Fibroblast of lung (primary cell): Measurements from ENCODE around the gene ONECUT1. TPM values are rescaled to one million over a fixed set of nuclear protein-coding genes. Genes with fewer than 3 reads are reported as not detected.
A peak's percentile ranks its signal among the peaks of the same experiment; 100 is the strongest.

Experiments used
- DNase-seq, 2 donors: peaks; one replicate each; pipeline versions ENCODE4 v3.0.0 to v3.0.0-alpha.2; 2010; ENCODE audit warnings: low read depth in 2 of 2
- H2AFZ ChIP-seq: 2 replicates; pipeline ENCODE4 v1.5.1; 2012; ENCODE audit warnings: low read length, control low read depth, inconsistent platforms
- H3K27ac ChIP-seq: 2 replicates; pipeline ENCODE4 v1.5.1; 2011; ENCODE audit warnings: low read length, control low read depth; ENCODE audit not compliant: insufficient read depth
- H3K27me3 ChIP-seq: 2 replicates; pipeline ENCODE4 v1.5.1; 2011; ENCODE audit warnings: mild to moderate bottlenecking, low read length; ENCODE audit not compliant: control insufficient read depth, insufficient read depth
- H3K36me3 ChIP-seq: 2 replicates; pipeline ENCODE4 v1.5.1; 2011; ENCODE audit warnings: low read length; ENCODE audit not compliant: control insufficient read depth, insufficient read depth
- H3K4me1 ChIP-seq: 2 replicates; pipeline ENCODE4 v1.5.1; 2011; ENCODE audit warnings: low read length; ENCODE audit not compliant: control insufficient read depth, insufficient read depth; ENCODE audit errors: extremely low read depth
- H3K4me2 ChIP-seq: 2 replicates; pipeline ENCODE4 v1.5.1; 2011; ENCODE audit warnings: low read length, control low read depth; ENCODE audit not compliant: insufficient read depth; ENCODE audit errors: extremely low read depth
- H3K4me3 ChIP-seq, 4 experiments: fragments of 200-600 bp in 1 of 4; sonication (generic) in 1 of 4; replicated peaks in 1 of 4; 2 replicates each; pipeline ENCODE4 v1.5.1; 2011 to 2016; ENCODE audit warnings: low read length in 4 of 4, low read depth in 3 of 4, mild to moderate bottlenecking in 3 of 4, control low read depth in 2 of 4, inconsistent platforms in 1 of 4, mixed read lengths in 1 of 4; ENCODE audit not compliant: insufficient read depth in 1 of 4; ENCODE audit errors: control extremely low read depth in 1 of 4
- H3K79me2 ChIP-seq: 2 replicates; pipeline ENCODE4 v1.5.1; 2012; ENCODE audit warnings: mild to moderate bottlenecking, low read length, inconsistent platforms; ENCODE audit not compliant: control insufficient read depth, insufficient read depth
- H3K9ac ChIP-seq: 2 replicates; pipeline ENCODE4 v1.5.1; 2011; ENCODE audit warnings: mild to moderate bottlenecking, low read length, control low read depth; ENCODE audit not compliant: insufficient read depth
- H3K9me3 ChIP-seq: 2 replicates; pipeline ENCODE4 v1.5.1; 2012; ENCODE audit warnings: low read depth, low read length; ENCODE audit not compliant: control insufficient read depth, insufficient read depth
- H4K20me1 ChIP-seq: 2 replicates; pipeline ENCODE4 v1.5.1; 2011; ENCODE audit warnings: low read length; ENCODE audit not compliant: control insufficient read depth, insufficient read depth; ENCODE audit errors: extremely low read depth
- EZH2 ChIP-seq: IDR thresholded peaks from 2 replicates; pipeline ENCODE4 v1.5.1; 2012; ENCODE audit warnings: low read length, control low read depth, mild to moderate bottlenecking; ENCODE audit errors: missing control alignments
- polyA plus RNA-seq, 2 donors: library from polyadenylated mRNA; depleted of rRNA in 1 of 2; stranded (reverse) in 1 of 2; unstranded in 1 of 2; fragments of >200 nt; gene quantifications; 2 replicates each; pipeline ENCODE4 v1.2.1, GENCODE V29; 2011 to 2012; ENCODE audit warnings: missing spikeins in 1 of 2
- total RNA-seq: library from RNA; depleted of rRNA; stranded (reverse); fragments of >200 nt; gene quantifications from 2 replicates; pipeline ENCODE4 v1.2.1, GENCODE V29; 2014
- TF ChIP-seq, protein P1 (sequence below), 2 donors: IDR thresholded peaks in 1 of 2; conservative IDR thresholded peaks in 1 of 2; 1 replicate in 1 of 2; 2 replicates in 1 of 2; pipeline ENCODE4 v1.5.1; 2011 to 2012; ENCODE audit warnings: low read length in 2 of 2, control low read depth in 1 of 2, inconsistent platforms in 1 of 2, low read depth in 1 of 2, mild to moderate bottlenecking in 1 of 2

The ONECUT1 gene
- total and polyA plus RNA-seq, 2 donors (not counting 1 experiment from before 2014, with no cell fraction given), result not detected

DNA sequence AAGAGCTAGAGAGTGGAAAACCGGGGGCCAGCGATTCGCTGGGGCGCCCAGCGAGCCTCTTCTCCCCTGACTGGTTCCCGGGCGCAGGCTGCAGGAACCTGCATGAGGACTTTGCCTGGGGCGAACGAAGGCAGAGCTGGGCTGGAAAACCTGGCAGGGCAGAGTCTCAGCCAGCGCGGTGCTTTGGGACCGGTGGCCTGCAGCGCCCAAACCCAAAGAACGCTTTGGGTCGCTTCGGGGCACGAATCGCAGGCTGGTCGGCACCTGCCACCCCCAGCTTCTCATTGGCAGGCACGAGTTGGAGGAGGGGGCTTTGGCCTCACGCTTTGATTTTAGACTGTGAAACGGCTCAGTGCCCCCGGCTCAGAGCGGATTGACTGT lies 3.0 kb downstream of the ONECUT1 start:
- H3K27me3 ChIP-seq, result peaks cover 74% of the 10 kb centered on the region
- TF ChIP-seq, protein P1, sequence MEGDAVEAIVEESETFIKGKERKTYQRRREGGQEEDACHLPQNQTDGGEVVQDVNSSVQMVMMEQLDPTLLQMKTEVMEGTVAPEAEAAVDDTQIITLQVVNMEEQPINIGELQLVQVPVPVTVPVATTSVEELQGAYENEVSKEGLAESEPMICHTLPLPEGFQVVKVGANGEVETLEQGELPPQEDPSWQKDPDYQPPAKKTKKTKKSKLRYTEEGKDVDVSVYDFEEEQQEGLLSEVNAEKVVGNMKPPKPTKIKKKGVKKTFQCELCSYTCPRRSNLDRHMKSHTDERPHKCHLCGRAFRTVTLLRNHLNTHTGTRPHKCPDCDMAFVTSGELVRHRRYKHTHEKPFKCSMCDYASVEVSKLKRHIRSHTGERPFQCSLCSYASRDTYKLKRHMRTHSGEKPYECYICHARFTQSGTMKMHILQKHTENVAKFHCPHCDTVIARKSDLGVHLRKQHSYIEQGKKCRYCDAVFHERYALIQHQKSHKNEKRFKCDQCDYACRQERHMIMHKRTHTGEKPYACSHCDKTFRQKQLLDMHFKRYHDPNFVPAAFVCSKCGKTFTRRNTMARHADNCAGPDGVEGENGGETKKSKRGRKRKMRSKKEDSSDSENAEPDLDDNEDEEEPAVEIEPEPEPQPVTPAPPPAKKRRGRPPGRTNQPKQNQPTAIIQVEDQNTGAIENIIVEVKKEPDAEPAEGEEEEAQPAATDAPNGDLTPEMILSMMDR (conservative IDR thresholded peaks at IDR 0.05 in 1 of 2, IDR thresholded peaks at IDR 0.05 in 1 of 2; ENCODE audit: low read depth in 1 of 2, low read length in 2 of 2), result no peak
- TF ChIP-seq EZH2, result peak; percentile 88
- H3K9me3 ChIP-seq, result no peaks in the 10 kb centered on the region
- no peaks in the 10 kb centered on the region for H4K20me1 ChIP-seq
- no peak overlapping the region for H3K9ac ChIP-seq
- no peaks in the 10 kb centered on the region for H3K36me3 ChIP-seq
- no peak overlapping the region for H3K27ac ChIP-seq
- no peak overlapping the region for H3K4me3 ChIP-seq
- no peaks in the 10 kb centered on the region for H3K79me2 ChIP-seq
- no peak overlapping the region for H3K4me2 ChIP-seq
- DNase-seq, result no peak
- H3K4me1 ChIP-seq, result no peaks in the 10 kb centered on the region
- no peak overlapping the region for H2AFZ ChIP-seq

DNA sequence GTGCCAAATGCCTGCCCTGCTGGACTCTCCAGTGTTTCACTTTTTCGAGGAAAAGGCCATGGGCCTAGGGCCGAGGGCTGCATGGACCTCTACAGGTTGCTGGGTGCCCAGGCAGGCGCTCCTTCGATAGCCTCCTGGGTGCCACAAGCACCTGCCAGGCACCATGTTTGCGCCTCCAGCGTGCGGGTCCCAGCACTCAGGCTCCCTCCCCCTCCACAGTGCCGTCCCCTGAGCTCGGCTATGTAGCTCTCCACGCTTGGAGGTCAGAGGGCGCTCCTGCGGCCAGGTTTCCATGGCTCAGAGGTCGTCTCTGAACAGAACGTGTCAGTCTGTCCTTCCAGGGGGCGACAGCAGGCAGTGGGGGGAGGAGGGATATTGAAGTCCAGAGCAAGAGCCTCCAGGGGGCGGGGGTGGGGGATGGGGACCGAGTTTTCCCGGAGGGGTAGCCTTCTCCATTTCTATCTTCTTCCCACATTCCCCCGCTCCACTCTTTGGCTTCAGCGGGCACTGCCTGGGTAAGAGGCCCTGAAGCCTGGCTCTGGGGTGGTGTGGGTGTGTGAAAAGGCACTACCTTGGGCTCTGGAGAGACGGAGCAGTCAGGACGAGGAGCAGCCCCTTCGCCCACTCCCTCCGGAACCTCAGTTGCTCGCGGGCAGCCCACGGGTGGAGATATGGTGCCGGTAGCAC lies 3.6 kb downstream of the ONECUT1 start:
- H2AFZ ChIP-seq, result no peak overlapping the region
- H3K36me3 ChIP-seq, result no peaks in the 10 kb centered on the region
- no peak overlapping the region for H3K4me2 ChIP-seq
- no peak overlapping the region for H3K27ac ChIP-seq
- peaks cover 71% of the 10 kb centered on the region for H3K27me3 ChIP-seq
- H3K4me3 ChIP-seq, result no peak overlapping the region
- no peak for DNase-seq
- H3K4me1 ChIP-seq, result no peaks in the 10 kb centered on the region
- H3K9me3 ChIP-seq, result no peaks in the 10 kb centered on the region
- H3K79me2 ChIP-seq, result no peaks in the 10 kb centered on the region
- peak; percentile 82 for TF ChIP-seq EZH2
- TF ChIP-seq, protein P1 (conservative IDR thresholded peaks at IDR 0.05 in 1 of 2, IDR thresholded peaks at IDR 0.05 in 1 of 2; ENCODE audit: low read depth in 1 of 2, low read length in 2 of 2), result no peak
- no peaks in the 10 kb centered on the region for H4K20me1 ChIP-seq
- H3K9ac ChIP-seq, result no peak overlapping the region

GRCh38 chr15:52785672-52786406 lies 4.3 kb downstream of the ONECUT1 start:
- TF ChIP-seq, protein P1 (conservative IDR thresholded peaks at IDR 0.05 in 1 of 2, IDR thresholded peaks at IDR 0.05 in 1 of 2; ENCODE audit: low read depth in 1 of 2, low read length in 2 of 2), result no peak
- peak; percentile 75 for TF ChIP-seq EZH2
- no peak for DNase-seq

More at GRCh38 chr15:52785672-52786406, 4.3 kb downstream of the ONECUT1 start:
- Histone ChIP-seq H3K4me2 (no peak overlapping the region), H3K9me3 (no peaks in the 10 kb centered on the region), H3K79me2 (no peaks in the 10 kb centered on the region), H3K4me3 (no peak overlapping the region), H3K27ac (no peak overlapping the region), H3K4me1 (no peaks in the 10 kb centered on the region), H3K9ac (no peak overlapping the region), H4K20me1 (no peaks in the 10 kb centered on the region), H3K27me3 (peaks cover 67% of the 10 kb centered on the region), H3K36me3 (no peaks in the 10 kb centered on the region), H2AFZ (no peak overlapping the region)
